SK-N-SH treated with all-trans-retinoic acid at 6 μM for 48 hours (cell line): Measurements from ENCODE around the gene GSE1.

Experiments used
- ARNTL ChIP-seq: fragments of 450-650 bp; formaldehyde crosslinking; IDR thresholded peaks from 2 replicates; pipeline ENCODE4 v1.5.0; 2020; ENCODE audit warnings: low read depth, mild to moderate bottlenecking, moderate library complexity, borderline replicate concordance
- RARB ChIP-seq: fragments of 250-450 bp; sonication (Bioruptor Pico); IDR thresholded peaks from 2 replicates; pipeline ENCODE4 v1.8.0; 2021; ENCODE audit warnings: mild to moderate bottlenecking, moderate library complexity
- ZNF70 ChIP-seq: fragments of 450-650 bp; formaldehyde crosslinking; IDR thresholded peaks from 2 replicates; pipeline ENCODE4 v1.5.0; 2020; ENCODE audit warnings: mild to moderate bottlenecking, moderate library complexity
- TF ChIP-seq, protein P1 (sequence below): fragments of 250-450 bp; sonication (Bioruptor Pico); IDR thresholded peaks from 2 replicates; pipeline ENCODE4 v1.8.0; 2020; ENCODE audit warnings: mild to moderate bottlenecking, moderate library complexity, borderline replicate concordance

DNA sequence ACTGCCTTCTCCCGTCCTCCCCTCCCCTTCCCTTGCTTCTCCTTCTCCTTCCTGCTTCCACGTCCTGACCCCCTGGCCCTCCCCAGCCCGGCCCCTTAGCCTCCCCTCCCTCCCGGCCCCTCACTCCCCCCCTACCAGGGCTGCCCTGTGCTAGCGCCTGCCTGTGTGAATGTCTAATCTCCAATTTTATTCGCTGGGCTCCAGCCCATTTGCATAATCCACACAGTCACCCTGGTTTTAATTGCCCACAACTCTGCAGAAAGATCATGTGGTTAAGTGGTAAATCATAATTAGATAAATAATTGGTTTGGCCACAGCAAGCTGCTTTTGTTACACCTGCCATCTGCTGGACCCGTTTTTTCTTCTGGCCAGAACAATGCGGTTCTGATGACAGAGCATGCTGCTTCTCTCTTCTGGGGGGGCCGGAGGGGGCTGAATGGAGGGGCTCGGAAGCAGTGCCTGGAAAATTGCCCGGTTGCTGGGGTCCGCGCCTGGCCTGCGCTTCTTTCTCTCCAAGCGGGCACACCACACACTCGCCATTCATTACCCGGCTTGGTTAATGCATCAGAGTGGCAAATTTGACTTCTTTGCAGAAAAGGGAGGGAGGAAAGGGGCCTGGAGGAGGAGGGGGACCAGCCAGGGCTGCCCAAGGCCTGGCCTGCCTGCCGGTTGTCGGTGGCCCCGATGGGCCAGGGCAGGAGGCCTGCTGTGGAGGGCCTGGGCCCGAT is 19.5 kb upstream of the GSE1 start:
- TF ChIP-seq ZNF70 (CRISPR knock-in tag) (no peak), RARB (CRISPR knock-in tag) (no peak), ARNTL (CRISPR knock-in tag) (no peak)
- TF ChIP-seq, protein P1, sequence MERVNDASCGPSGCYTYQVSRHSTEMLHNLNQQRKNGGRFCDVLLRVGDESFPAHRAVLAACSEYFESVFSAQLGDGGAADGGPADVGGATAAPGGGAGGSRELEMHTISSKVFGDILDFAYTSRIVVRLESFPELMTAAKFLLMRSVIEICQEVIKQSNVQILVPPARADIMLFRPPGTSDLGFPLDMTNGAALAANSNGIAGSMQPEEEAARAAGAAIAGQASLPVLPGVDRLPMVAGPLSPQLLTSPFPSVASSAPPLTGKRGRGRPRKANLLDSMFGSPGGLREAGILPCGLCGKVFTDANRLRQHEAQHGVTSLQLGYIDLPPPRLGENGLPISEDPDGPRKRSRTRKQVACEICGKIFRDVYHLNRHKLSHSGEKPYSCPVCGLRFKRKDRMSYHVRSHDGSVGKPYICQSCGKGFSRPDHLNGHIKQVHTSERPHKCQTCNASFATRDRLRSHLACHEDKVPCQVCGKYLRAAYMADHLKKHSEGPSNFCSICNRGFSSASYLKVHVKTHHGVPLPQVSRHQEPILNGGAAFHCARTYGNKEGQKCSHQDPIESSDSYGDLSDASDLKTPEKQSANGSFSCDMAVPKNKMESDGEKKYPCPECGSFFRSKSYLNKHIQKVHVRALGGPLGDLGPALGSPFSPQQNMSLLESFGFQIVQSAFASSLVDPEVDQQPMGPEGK (CRISPR knock-in tag), result no peak
